Limb (tissue), 2 donors: ENCODE data around the gene C7orf57.

Experiments used
- DNase-seq, 2 donors: peaks; one replicate each; pipeline ENCODE4 v3.0.0-alpha.2; 2016; ENCODE audit errors: extremely low spot score in 2 of 2

The C7orf57 gene

GRCh38 chr7:48084727-48085432 lies 49.5 kb downstream of the C7orf57 start:
- no peak for DNase-seq

- no peak for DNase-seq
Measured at GRCh38 chr7:48085433-48085791, 50.1 kb downstream of the C7orf57 start.

- DNase-seq = no peak
Measured at GRCh38 chr7:48085942-48086341, 50.6 kb downstream of the C7orf57 start.

- DNase-seq = no peak
Measured at GRCh38 chr7:48087349-48087748, 52.0 kb downstream of the C7orf57 start.

GRCh38 chr7:48088559-48089045 lies 53.3 kb downstream of the C7orf57 start:
- peak; percentile 21 to 80 for DNase-seq

GRCh38 chr7:48089046-48090003 lies 54.0 kb downstream of the C7orf57 start, which contains the start of gene UPP1:
UPP1 (plus strand) TSS chr7:48089265; CDS start chr7:48094784, 5,519 bp downstream.
- peak in 1 of 2 donors; percentile 71 for DNase-seq

- DNase-seq = no peak
Measured at GRCh38 chr7:48090095-48090805, 54.9 kb downstream of the C7orf57 start.

GRCh38 chr7:48091506-48092433 lies 56.4 kb downstream of the C7orf57 start:
- DNase-seq = no peak

DNA sequence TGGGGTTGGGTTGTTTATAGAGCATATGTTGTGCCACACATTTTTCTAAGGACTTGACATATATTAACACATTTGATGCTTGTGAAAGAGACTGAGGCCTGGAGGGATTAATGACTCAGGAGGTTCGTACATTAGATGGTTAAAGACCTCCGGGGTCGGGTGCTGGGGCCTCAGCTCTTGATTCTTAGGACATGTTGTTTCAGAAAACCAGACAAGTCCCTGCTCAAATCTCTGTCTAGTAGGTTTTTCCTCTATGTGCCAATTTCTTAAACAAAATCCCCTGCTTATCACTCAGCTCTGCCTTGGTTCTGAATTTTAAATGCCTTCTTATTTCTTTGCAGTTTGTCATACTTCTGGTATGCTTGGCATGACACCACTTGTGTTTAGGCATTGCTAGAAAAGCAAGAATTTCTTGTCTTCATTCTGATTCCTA lies 59.5 kb downstream of the C7orf57 start:
- DNase-seq = no peak

GRCh38 chr7:48096273-48096672 lies 60.9 kb downstream of the C7orf57 start:
- no peak for DNase-seq

- DNase-seq = no peak
Measured at GRCh38 chr7:48097521-48098231, 62.3 kb downstream of the C7orf57 start.

GRCh38 chr7:48098846-48099245 lies 63.5 kb downstream of the C7orf57 start:
- no peak for DNase-seq

DNA sequence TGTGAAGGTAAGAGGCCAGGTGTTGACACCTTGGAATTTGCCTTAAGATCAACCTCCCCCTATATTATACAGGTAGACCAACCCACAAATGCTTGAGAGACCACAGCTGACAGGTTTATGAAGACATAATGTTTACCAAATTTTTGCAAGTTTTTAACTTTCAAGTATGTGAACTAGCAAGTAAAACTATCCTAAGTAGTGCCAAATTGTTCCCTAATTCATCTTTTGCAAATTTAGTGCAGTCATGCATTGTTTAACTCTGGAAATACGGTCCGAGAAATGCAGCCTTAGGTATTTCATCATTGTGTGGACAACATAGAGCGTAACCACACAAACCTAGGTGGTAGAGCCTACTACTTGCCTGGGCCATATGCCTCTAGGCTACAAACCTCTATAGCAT lies 64.4 kb downstream of the C7orf57 start:
- no peak for DNase-seq

GRCh38 chr7:48101352-48101751 lies 66.0 kb downstream of the C7orf57 start:
- DNase-seq = no peak

GRCh38 chr7:48101968-48102367 lies 66.6 kb downstream of the C7orf57 start:
- DNase-seq = no peak

GRCh38 chr7:48102530-48102929 lies 67.2 kb downstream of the C7orf57 start:
- DNase-seq = no peak

GRCh38 chr7:48105045-48105444 lies 69.7 kb downstream of the C7orf57 start:
- no peak for DNase-seq

DNA sequence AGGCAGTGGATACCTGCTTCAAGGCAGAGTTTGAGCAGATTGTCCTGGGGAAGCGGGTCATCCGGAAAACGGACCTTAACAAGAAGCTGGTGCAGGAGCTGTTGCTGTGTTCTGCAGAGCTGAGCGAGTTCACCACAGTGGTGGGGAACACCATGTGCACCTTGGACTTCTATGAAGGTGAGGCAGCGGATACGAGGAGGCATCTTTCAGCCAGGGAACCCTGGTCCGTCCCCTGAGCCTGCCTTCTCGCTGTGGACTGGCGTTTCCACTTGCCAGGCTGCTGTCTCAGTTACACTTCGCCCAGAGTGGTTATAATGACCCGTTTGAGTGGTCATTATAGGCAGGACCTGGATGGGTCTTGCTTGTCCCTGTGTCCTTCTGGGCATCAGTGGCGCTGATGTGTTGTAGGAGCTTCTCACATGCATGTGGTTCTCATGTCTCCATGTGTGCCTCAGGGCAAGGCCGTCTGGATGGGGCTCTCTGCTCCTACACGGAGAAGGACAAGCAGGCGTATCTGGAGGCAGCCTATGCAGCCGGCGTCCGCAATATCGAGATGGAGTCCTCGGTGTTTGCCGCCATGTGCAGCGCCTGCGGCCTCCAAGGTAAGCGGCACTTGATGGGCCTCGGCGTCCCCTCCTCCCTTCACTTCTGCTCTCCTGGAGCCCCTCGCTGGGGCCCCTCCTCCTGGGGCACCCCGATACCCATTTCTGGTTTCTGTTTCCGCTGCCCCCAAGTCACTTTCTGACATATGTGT lies 71.7 kb downstream of the C7orf57 start:
- DNase-seq = no peak

- no peak for DNase-seq
Measured at GRCh38 chr7:48107926-48108472, 72.7 kb downstream of the C7orf57 start.
